GM20000 (cell line): Measurements from ENCODE around the gene ASH1L.
"Not testable (repeated sequence)": the region's sequence is repeated elsewhere in the genome, so short reads cannot be mapped to it uniquely, and the experiment has no call there.

Experiments
- DNase-seq: peaks from one replicate; pipeline ENCODE4 v3.0.0; 2012; ENCODE audit warnings: low spot score
- CTCF ChIP-seq: IDR thresholded peaks from 2 replicates; pipeline ENCODE4 v1.5.1; 2012; ENCODE audit warnings: mild to moderate bottlenecking, control low read depth; ENCODE audit errors: extremely low read depth, missing control alignments

ASH1L gene

DNA sequence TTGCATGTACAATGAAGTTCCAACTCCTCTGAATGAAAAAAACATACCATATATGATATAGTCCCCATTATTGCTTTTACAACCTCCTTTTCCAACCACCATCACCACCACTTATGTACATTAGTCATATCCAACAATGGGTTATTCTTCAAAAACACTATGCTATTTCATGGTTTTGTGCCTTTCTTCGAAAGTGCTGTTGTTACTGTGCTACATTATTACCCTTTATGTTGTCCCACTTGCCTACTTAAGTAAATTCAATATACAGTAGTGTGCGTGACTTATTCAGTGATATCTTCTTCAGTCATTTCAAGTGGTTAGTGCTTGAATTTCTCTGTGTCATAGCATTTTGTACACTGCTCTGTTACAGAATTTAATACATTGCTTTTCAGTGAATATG lies 105.3 kb downstream of the ASH1L start:
- no peak for TF ChIP-seq CTCF
- DNase-seq, result no peak

DNA sequence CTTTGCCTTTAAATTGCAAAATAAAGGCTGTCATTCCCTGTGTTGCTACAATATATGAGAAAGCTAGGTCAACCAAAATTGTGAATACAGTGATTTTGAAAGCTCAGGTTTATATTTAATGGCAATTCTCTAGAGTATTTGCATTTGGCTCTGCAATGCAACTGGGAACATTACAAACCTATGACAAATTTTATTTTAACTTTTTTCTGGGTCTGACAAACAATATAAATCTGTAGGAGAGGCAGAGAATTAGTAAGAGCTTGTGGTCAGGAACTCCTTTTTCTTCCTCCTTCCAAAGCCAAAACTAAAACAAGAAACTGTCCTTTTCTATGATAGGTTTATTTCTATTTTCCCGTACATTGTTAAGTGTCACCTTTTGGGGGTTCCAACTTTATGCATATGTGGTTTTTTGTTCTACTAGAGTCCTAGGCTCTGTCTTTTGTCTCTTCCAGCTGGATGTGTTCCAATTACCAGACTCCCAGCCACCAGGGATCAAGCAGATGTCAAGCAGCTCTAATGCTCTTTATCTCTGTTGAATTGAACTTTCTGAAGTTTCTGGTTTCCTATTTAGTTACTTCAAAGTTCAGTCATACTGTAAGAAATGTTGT lies 106.9 kb downstream of the ASH1L start:
- TF ChIP-seq CTCF, result no peak
- no peak for DNase-seq

DNA sequence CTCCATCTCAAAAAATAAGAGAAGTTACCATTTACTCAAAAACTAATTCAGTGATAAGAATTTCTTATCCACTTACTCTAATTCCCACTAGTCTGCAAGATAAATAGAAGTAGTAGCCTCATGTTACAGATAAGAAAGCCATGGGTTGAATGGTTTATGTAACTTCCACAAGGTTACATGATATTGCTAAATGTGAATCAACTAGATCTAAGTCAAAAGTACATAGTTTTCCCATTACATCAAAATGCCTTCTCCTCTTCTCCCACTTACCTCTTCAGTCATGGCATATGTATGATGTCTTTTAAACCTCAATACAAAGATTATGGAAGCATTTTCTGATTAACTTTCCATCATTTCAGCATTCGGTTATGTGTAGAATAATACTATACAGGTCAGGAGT lies 108.5 kb downstream of the ASH1L start:
- DNase-seq, result no peak
- no peak for TF ChIP-seq CTCF

- TF ChIP-seq CTCF, result no peak
- no peak for DNase-seq
These were observed 109.5 kb downstream of the ASH1L start for GRCh38 chr1:155453141-155453540.

DNA sequence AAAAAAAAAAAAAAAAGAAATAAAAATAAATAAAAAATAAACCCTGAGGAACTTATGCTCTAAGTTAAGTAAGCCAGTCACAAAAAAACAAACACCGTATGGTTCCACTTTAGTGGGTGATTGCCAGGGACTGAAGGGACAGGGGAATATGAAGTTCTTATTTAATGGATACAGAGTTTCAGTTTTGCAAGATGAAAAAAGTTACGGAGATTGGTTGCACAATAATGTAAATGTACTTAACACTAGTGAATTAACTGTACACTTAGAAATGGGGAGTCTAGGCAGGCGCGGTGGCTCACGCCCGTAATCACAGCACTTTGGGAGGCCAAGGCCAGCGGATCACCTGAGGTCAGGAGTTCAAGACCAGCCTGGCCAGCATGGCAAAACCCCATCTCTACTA lies 111.4 kb downstream of the ASH1L start:
- no peak for TF ChIP-seq CTCF
- DNase-seq, result no peak

GRCh38 chr1:155442431-155442830 lies 120.2 kb downstream of the ASH1L start:
- DNase-seq, result not testable (repeated sequence)

GRCh38 chr1:155437405-155437804 lies 125.2 kb downstream of the ASH1L start:
- TF ChIP-seq CTCF, result no peak
- DNase-seq, result no peak

DNA sequence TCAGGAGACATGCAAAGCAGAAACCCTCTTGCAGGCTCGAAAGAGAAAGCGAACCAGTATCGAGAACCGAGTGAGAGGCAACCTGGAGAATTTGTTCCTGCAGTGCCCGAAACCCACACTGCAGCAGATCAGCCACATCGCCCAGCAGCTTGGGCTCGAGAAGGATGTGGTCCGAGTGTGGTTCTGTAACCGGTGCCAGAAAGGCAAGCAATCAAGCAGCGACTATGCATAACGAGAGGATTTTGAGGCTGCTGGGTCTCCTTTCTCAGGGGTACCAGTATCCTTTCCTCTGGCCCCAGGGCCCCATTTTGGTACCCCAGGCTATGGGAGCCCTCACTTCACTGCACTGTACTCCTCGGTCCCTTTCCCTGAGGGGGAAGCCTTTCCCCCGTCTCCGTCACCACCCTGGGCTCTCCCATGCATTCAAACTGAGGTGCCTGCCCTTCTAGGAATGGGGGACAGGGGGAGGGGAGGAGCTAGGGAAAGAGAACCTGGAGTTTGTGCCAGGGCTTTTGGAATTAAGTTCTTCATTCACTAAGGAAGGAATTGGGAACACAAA lies 128.7 kb downstream of the ASH1L start:
- not testable (repeated sequence) for DNase-seq

DNA sequence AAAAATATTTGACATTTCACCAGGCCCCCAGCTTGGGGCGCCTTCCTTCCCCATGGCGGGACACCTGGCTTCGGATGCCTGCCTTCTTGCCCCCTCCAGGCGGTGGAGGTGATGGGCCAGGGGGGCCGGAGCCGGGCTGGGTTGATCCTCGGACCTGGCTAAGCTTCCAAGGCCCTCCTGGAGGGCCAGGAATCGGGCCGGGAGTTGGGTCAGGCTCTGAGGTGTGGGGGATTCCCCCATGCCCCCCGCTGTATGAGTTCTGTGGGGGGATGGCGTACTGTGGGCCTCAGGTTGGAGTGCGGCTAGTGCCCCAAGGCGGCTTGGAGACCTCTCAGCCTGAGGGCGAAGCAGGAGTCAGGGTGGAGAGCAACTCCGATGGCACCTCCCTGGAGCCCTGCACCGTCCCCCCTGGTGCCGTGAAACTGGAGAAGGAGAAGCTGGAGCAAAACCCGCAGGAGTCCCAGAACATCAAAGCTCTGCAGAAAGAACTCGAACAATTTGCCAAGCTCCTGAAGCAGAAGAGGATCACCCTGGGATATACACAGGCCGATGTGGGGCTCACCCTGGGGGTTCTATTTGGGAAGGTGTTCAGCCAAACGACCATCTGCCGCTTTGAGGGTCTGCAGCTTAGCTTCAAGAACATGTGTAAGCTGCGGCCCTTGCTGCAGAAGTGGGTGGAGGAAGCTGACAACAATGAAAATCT lies 129.3 kb downstream of the ASH1L start:
- not testable (repeated sequence) for DNase-seq
